Suprapubic skin (tissue), 4 donors: ENCODE results near the gene HGF.

ENCODE experiments used
- EP300 ChIP-seq: sonication (generic); formaldehyde crosslinking; IDR thresholded peaks from one replicate; pipeline ENCODE4 v1.6.1; 2017; ENCODE audit warnings: antibody characterized with exemption
- POLR2A ChIP-seq, 2 donors: fragments of 450-650 bp; IDR thresholded peaks; one replicate each; pipeline ENCODE4 v1.6.1; 2017; ENCODE audit warnings: antibody characterized with exemption in 2 of 2, mild to moderate bottlenecking in 2 of 2, moderate library complexity in 2 of 2
- POLR2AphosphoS5 ChIP-seq, 3 donors: sonication (generic); formaldehyde crosslinking; IDR thresholded peaks; one replicate each; pipeline ENCODE4 v1.6.1; 2017; ENCODE audit warnings: antibody characterized with exemption in 3 of 3
- TF ChIP-seq, protein P1 (sequence below), 2 donors: fragments of 200-600 bp in 1 of 2; fragments of 450-650 bp in 1 of 2; sonication (generic) in 1 of 2; IDR thresholded peaks; one replicate each; pipeline ENCODE4 v1.5.1; 2016 to 2019; ENCODE audit warnings: antibody characterized with exemption in 2 of 2, mild to moderate bottlenecking in 1 of 2, moderate library complexity in 1 of 2

DNA sequence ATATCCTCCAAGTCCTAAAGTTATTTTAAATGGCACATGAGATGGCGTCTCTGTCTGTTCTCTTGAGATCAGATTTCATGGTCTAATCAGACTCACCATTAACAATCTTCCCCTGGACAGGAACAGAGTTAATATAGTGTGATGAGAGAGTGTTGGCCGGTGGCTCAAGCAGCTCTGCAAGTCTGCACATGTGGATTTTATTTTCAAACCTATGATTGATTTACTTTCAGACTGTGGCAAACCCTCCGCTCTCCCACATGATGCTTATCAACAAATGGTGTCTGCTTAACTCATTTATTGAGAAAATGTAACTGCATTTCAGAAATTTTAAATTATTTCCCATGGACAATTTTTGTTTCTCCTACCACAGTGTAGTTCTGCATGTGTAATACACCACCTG lies 46.5 kb upstream of the HGF start:
- TF ChIP-seq, protein P1, sequence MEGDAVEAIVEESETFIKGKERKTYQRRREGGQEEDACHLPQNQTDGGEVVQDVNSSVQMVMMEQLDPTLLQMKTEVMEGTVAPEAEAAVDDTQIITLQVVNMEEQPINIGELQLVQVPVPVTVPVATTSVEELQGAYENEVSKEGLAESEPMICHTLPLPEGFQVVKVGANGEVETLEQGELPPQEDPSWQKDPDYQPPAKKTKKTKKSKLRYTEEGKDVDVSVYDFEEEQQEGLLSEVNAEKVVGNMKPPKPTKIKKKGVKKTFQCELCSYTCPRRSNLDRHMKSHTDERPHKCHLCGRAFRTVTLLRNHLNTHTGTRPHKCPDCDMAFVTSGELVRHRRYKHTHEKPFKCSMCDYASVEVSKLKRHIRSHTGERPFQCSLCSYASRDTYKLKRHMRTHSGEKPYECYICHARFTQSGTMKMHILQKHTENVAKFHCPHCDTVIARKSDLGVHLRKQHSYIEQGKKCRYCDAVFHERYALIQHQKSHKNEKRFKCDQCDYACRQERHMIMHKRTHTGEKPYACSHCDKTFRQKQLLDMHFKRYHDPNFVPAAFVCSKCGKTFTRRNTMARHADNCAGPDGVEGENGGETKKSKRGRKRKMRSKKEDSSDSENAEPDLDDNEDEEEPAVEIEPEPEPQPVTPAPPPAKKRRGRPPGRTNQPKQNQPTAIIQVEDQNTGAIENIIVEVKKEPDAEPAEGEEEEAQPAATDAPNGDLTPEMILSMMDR (IDR thresholded peaks at IDR 0.05), result no peak
- no peak for TF ChIP-seq POLR2A (IDR thresholded peaks at IDR 0.05)
- TF ChIP-seq EP300, result no peak
- no peak for TF ChIP-seq POLR2AphosphoS5 (IDR thresholded peaks at IDR 0.05)
